Activated CD8-positive, alpha-beta T cell treated with anti-CD3 and anti-CD28 coated beads for 36 hours (primary cell): Measurements from ENCODE around the gene CTNNA3. TPM values are rescaled to one million over a fixed set of nuclear protein-coding genes. Genes with fewer than 3 reads are reported as not detected.

Experiments
- ATAC-seq: fragments of 200-7000 bp; cut with Tn5 transposase; one replicate; pipeline ENCODE4 v1.10.0; 2021; ENCODE audit warnings: mild to moderate bottlenecking, moderate library complexity
- CTCF ChIA-PET: fragments of 350-600 bp; sonication (Branson Sonifier 250); formaldehyde crosslinking; loops from one replicate; lab custom pipeline; 2021; ENCODE audit warnings: antibody characterized with exemption; lab: Charles Lee
- POLR2A ChIA-PET: fragments of 350-600 bp; sonication (Branson Sonifier 250); formaldehyde crosslinking; loops from one replicate; lab custom pipeline; 2021; ENCODE audit warnings: antibody characterized with exemption; lab: Charles Lee
- DNase-seq: peaks from one replicate; pipeline ENCODE4 v3.0.0-alpha.2; 2020
- H3K27ac Mint-ChIP-seq: one replicate; pipeline ENCODE4 v1.8.0; 2021; ENCODE audit warnings: mild to moderate bottlenecking, mixed read lengths
- H3K27me3 Mint-ChIP-seq: one replicate; pipeline ENCODE4 v1.8.0; 2021; ENCODE audit warnings: mixed read lengths
- H3K36me3 Mint-ChIP-seq: one replicate; pipeline ENCODE4 v1.8.0; 2021; ENCODE audit warnings: low read depth, mixed read lengths
- H3K4me1 Mint-ChIP-seq: one replicate; pipeline ENCODE4 v1.8.0; 2021; ENCODE audit warnings: low read depth, mixed read lengths
- H3K4me3 Mint-ChIP-seq: one replicate; pipeline ENCODE4 v1.8.0; 2021; ENCODE audit warnings: mild to moderate bottlenecking, moderate library complexity, mixed read lengths
- H3K9me3 Mint-ChIP-seq: one replicate; pipeline ENCODE4 v1.8.0; 2021; ENCODE audit warnings: mixed read lengths
- intact Hi-C: fragments of 100-400 bp; cut with micrococcal nuclease; formaldehyde crosslinking; loops from one replicate; pipeline ENCODE4 v1.10.0; 2022
- total RNA-seq, 2 experiments: library from RNA; stranded (reverse); gene quantifications; one replicate each; pipeline ENCODE4 v1.2.3, GENCODE V29; 2021
- TF ChIP-seq, protein P1 (sequence below): fragments of 200-600 bp; IDR thresholded peaks from one replicate; pipeline ENCODE4 v1.8.0; 2022; ENCODE audit warnings: antibody characterized with exemption, mild to moderate bottlenecking

The CTNNA3 gene
- total RNA-seq, 2 experiments from 2014 or later = not detected

DNA sequence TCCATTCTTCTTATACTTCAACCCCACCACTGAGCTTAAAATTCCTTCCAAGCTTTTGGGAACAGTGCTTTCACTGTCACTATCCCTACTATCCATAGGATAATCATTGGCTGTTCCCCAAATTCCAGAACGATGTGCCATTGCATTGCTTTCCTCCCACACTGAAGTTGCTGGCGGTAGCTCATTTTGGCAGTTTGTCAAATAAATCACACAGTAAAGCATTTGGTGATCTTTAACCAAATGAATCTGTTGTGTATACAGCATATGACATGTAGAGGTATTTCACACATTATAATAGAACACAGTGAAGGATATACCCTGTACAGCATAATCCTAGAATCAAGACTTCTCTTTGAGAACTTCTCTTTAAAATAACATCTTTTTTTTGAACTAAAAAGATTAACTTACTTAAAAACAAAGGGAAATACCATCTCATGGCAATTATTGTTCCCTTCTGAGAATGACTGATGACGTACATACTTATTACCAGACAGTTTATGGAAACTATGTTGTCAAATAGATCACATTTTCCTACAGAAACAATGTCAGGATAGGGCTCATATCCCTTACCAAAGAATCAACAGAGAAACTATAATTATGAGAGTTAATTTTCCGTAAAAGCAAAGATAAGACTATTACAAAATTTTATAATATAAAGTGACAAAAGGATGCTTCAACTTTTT lies 93.6 kb downstream of the CTNNA3 start:
- H3K9me3 Mint-ChIP-seq = no peaks in the 10 kb centered on the region
- H3K27me3 Mint-ChIP-seq = peaks cover 10% of the 10 kb centered on the region
- ChIA-PET POLR2A (no interaction called here), CTCF (no interaction called here)
- H3K4me1 Mint-ChIP-seq = peaks cover 8% of the 10 kb centered on the region
- no peak overlapping the region for H3K4me3 Mint-ChIP-seq
- DNase-seq (no peak), ATAC-seq (no peak)
- TF ChIP-seq, protein P1, sequence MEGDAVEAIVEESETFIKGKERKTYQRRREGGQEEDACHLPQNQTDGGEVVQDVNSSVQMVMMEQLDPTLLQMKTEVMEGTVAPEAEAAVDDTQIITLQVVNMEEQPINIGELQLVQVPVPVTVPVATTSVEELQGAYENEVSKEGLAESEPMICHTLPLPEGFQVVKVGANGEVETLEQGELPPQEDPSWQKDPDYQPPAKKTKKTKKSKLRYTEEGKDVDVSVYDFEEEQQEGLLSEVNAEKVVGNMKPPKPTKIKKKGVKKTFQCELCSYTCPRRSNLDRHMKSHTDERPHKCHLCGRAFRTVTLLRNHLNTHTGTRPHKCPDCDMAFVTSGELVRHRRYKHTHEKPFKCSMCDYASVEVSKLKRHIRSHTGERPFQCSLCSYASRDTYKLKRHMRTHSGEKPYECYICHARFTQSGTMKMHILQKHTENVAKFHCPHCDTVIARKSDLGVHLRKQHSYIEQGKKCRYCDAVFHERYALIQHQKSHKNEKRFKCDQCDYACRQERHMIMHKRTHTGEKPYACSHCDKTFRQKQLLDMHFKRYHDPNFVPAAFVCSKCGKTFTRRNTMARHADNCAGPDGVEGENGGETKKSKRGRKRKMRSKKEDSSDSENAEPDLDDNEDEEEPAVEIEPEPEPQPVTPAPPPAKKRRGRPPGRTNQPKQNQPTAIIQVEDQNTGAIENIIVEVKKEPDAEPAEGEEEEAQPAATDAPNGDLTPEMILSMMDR = no peak
- H3K27ac Mint-ChIP-seq = no peak overlapping the region
- H3K36me3 Mint-ChIP-seq = no peaks in the 10 kb centered on the region
- intact Hi-C loops = no loop called here

DNA sequence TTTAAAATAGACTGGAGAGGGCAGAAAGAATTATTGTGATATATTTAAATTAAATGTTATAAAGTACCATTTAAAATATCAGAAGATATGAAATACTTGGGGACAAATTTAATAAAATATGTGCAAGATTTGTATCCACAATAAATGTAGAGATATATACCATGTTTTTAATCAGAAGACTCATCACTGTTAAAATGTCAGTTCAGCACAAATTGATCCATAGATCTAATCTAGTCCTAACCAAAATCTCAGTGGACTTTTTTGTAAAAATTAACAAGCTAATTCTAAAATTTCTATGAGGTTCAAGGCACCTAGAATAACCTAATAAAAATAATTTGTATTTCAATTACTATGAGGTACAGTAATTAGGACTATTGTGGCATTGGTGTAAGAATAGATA lies 96.4 kb downstream of the CTNNA3 start:
- ChIA-PET POLR2A (no interaction called here), CTCF (no interaction called here)
- ATAC-seq = no peak
- TF ChIP-seq, protein P1 = no peak
- DNase-seq = no peak
- no peaks in the 10 kb centered on the region for H3K4me1 Mint-ChIP-seq
- peaks cover 6% of the 10 kb centered on the region for H3K27me3 Mint-ChIP-seq
- H3K27ac Mint-ChIP-seq = no peak overlapping the region
- intact Hi-C loops = no loop called here
- H3K36me3 Mint-ChIP-seq = no peaks in the 10 kb centered on the region
- H3K4me3 Mint-ChIP-seq = no peak overlapping the region
- H3K9me3 Mint-ChIP-seq = peaks cover 9% of the 10 kb centered on the region

DNA sequence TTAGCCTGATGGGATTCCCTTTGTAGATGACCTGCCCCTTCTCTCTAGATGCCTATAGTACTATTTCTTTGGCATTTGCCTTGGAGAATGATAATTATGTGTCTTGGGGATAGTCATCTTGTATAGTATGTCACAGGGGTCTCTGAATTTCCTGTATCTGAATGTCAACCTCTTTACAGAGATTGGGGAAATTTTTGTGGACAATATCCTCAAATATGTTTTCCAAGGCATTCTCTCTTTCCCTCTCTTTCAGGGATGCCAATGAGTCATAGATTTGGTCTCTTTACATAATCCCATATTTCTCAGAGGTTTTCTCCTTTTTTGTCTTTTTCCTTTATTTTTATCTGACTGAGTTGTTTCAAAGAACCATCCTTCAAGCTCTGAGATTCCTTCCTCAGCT lies 99.4 kb downstream of the CTNNA3 start:
- no peak overlapping the region for H3K27ac Mint-ChIP-seq
- TF ChIP-seq, protein P1 = no peak
- peaks cover 2% of the 10 kb centered on the region for H3K36me3 Mint-ChIP-seq
- no peaks in the 10 kb centered on the region for H3K4me1 Mint-ChIP-seq
- H3K9me3 Mint-ChIP-seq = peaks cover 16% of the 10 kb centered on the region
- ChIA-PET CTCF (interaction anchor here (1.1 kb wide), 1 partner anchor 9 kb away, joined by 3 read pairs; no protein-coding TSS in a partner anchor), POLR2A (no interaction called here)
- H3K27me3 Mint-ChIP-seq = peaks cover 8% of the 10 kb centered on the region
- DNase-seq = no peak
- intact Hi-C loops = no loop called here
- no peak for ATAC-seq
- H3K4me3 Mint-ChIP-seq = no peak overlapping the region

DNA sequence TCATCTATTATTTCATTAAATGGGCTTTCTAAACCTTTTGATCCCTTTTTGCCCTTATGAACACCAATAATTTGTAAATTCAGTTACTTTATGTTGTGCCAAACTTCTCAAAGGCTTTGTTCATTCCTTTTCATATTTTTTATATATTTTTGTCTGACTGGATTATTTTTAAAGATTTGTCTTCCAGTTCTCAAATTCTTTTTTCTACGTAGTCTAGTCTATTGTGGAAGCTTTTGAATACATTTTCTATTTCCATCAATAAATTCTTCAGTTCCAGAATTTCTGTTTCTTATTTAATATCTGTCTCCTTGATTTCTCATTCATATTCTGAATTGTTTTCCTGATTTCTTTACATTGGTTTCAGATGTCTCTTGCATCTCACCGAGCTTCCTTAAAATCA lies 108.2 kb downstream of the CTNNA3 start:
- H3K9me3 Mint-ChIP-seq = peaks cover 39% of the 10 kb centered on the region
- CTCF ChIA-PET = no interaction called here
- ATAC-seq (no peak), DNase-seq (no peak)
- intact Hi-C loops = no loop called here
- no peak overlapping the region for H3K4me3 Mint-ChIP-seq
- H3K27ac Mint-ChIP-seq = no peak overlapping the region
- no peaks in the 10 kb centered on the region for H3K4me1 Mint-ChIP-seq
- POLR2A ChIA-PET = no interaction called here
- H3K27me3 Mint-ChIP-seq = peaks cover 2% of the 10 kb centered on the region
- peaks cover 7% of the 10 kb centered on the region for H3K36me3 Mint-ChIP-seq
- TF ChIP-seq, protein P1 = no peak

DNA sequence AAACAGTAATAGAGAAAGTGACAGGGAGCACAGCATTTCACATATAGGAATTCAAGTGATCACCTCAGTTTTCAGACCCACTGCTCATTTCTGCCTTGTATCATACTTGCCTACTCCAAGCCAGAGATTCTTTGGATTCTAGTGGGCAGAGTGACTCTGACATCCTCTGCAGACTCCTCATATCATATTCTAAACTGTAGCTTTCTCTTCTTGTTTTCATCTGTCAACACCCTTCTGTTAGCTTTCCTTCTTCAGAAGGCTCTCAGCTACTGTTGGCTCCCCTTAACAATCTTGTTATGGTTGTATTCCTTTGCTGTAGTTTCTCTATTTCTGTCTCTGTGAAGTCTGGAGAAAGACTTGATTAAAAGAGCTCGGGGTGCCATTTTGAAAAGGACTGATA lies 120.5 kb downstream of the CTNNA3 start:
- ATAC-seq = no peak
- TF ChIP-seq, protein P1 = no peak
- peaks cover 1% of the 10 kb centered on the region for H3K9me3 Mint-ChIP-seq

More for the DNA sequence above, 120.5 kb downstream of the CTNNA3 start:
- Mint-ChIP-seq H3K4me1 (no peaks in the 10 kb centered on the region), H3K4me3 (no peak overlapping the region), H3K36me3 (no peaks in the 10 kb centered on the region), H3K27ac (no peak overlapping the region), H3K27me3 (no peaks in the 10 kb centered on the region)
- DNase-seq = no peak
- ChIA-PET CTCF (no interaction called here), POLR2A (no interaction called here)
- intact Hi-C loops = no loop called here
